ENCODE data around the gene PFDN1.

The PFDN1 gene

GRCh38 chr5:140249536-140249935 is 53.4 kb downstream of the PFDN1 start:
- no peak for DNase-seq (ENCODE audit: extremely low spot score)
- POLR2A ChIA-PET = no interaction called here
- CTCF ChIA-PET = interaction anchor here (0.8 to 22.9 kb wide), 3 partner anchors 10 to 100 kb away, joined by 3 to 462 read pairs (median 5); partner anchors contain the start of gene HBEGF
- no peak for TF ChIP-seq CTCF (IDR thresholded peaks at IDR 0.05; ENCODE audit: control extremely low read depth, extremely low read depth, low read depth, missing control alignments)

- no peak for TF ChIP-seq CTCF (IDR thresholded peaks at IDR 0.05; ENCODE audit: control extremely low read depth, extremely low read depth, low read depth, missing control alignments)
- no peak for DNase-seq (ENCODE audit: extremely low spot score)
- ChIA-PET CTCF (interaction anchor here (0.7 to 22.9 kb wide), 5 partner anchors 8 to 116 kb away, joined by 3 to 462 read pairs (median 4); partner anchors contain the start of gene HBEGF), POLR2A (no interaction called here)
Observed at GRCh38 chr5:140248414-140248813, 54.5 kb downstream of the PFDN1 start.

- POLR2A ChIA-PET = no interaction called here
- no peak for TF ChIP-seq CTCF (IDR thresholded peaks at IDR 0.05; ENCODE audit: control extremely low read depth, extremely low read depth, low read depth, missing control alignments)
- DNase-seq (ENCODE audit: extremely low spot score) = no peak
- CTCF ChIA-PET = interaction anchor here (0.7 to 22.9 kb wide), 8 partner anchors 12 to 474 kb away, joined by 3 to 462 read pairs (median 11); partner anchors contain the start of genes HBEGF and SLC4A9
Observed at GRCh38 chr5:140246378-140247122, 56.4 kb downstream of the PFDN1 start.

- ChIA-PET POLR2A (interaction anchor here (1.9 kb wide), 1 partner anchor 101 kb away, joined by 5 read pairs; the partner anchor contains the start of gene HBEGF), CTCF (interaction anchor here (0.7 to 22.9 kb wide), 11 partner anchors 13 to 474 kb away, joined by 3 to 462 read pairs (median 13); partner anchors contain the start of genes HBEGF and SLC4A9)
- DNase-seq (ENCODE audit: extremely low spot score) = no peak
- no peak for TF ChIP-seq CTCF (IDR thresholded peaks at IDR 0.05; ENCODE audit: control extremely low read depth, extremely low read depth, low read depth, missing control alignments)
Observed at GRCh38 chr5:140245926-140246325, 57.0 kb downstream of the PFDN1 start.

GRCh38 chr5:140245341-140245740 is 57.6 kb downstream of the PFDN1 start:
- ChIA-PET POLR2A (interaction anchor here (1.9 kb wide), 1 partner anchor 101 kb away, joined by 5 read pairs; the partner anchor contains the start of gene HBEGF), CTCF (interaction anchor here (0.7 to 22.9 kb wide), 21 partner anchors 10 to 475 kb away, joined by 3 to 462 read pairs (median 7); partner anchors contain the start of genes HBEGF, PFDN1 and SLC4A9)
- no peak for TF ChIP-seq CTCF (IDR thresholded peaks at IDR 0.05; ENCODE audit: control extremely low read depth, extremely low read depth, low read depth, missing control alignments)
- no peak for DNase-seq (ENCODE audit: extremely low spot score)

- ChIA-PET CTCF (interaction anchor here (0.6 to 22.9 kb wide), 42 partner anchors 9 to 477 kb away, joined by 3 to 462 read pairs (median 4); partner anchors contain the start of genes HBEGF, PFDN1 and SLC4A9), POLR2A (interaction anchor here (1.9 kb wide), 1 partner anchor 102 kb away, joined by 5 read pairs; the partner anchor contains the start of gene HBEGF)
- peak; percentile 83 for DNase-seq (ENCODE audit: extremely low spot score)
- peak; percentile 92 for TF ChIP-seq CTCF (IDR thresholded peaks at IDR 0.05; ENCODE audit: control extremely low read depth, extremely low read depth, low read depth, missing control alignments)
Observed at GRCh38 chr5:140244525-140245025, 58.3 kb downstream of the PFDN1 start.

All from GM10248 (cell line).